ENCODE measurements around the gene FOXP4. TPM values are rescaled to one million over a fixed set of nuclear protein-coding genes. Genes with fewer than 3 reads are reported as not detected.

The FOXP4 gene
- total RNA-seq, 1 donor from 2014 or later: 1.6 TPM

DNA sequence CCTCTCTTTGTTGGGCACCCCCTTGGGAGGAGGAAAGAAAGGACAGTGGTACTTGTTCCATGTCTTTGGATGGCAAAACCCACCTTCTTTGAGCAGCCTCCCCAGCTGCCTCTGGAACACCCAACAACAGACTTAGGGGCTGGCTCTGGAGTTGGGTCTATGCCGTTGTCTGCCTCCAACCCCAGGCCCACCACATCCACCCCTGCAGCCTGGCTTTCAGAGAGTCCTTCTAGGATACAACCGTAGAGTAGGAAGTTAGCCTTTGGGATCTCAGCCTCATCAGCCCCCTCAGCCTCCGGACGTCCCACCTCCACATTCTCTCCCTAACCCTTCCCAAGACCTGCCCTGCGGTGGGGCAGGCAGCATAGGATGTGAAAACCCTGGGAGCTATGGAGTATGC is 36.4 kb downstream of the FOXP4 start:
- no peak overlapping the region for H3K4me3 ChIP-seq (ENCODE audit: low read length in 3 of 3)
- no peak overlapping the region for H3K9ac ChIP-seq (ENCODE audit: low read depth in 1 of 3, low read length in 3 of 3)
- no peaks in the 10 kb centered on the region for H3K9me3 ChIP-seq (ENCODE audit: control insufficient read depth in 3 of 3, low read length in 3 of 3)
- no peaks in the 10 kb centered on the region for H3K27me3 ChIP-seq (ENCODE audit: control insufficient read depth in 3 of 3, insufficient read depth in 3 of 3, low read length in 3 of 3)
- H3K4me1 ChIP-seq (ENCODE audit: control insufficient read depth in 3 of 3, insufficient read depth in 3 of 3, low read length in 3 of 3): peaks cover 27 to 39% (median 35%) of the 10 kb centered on the region in 3 donors
- H3K36me3 ChIP-seq (ENCODE audit: control insufficient read depth in 3 of 3, insufficient read depth in 3 of 3, low read length in 3 of 3): peaks cover 6 to 14% (median 13%) of the 10 kb centered on the region in 3 donors
- H3K27ac ChIP-seq (ENCODE audit: low read depth, low read length): no peak overlapping the region

DNA sequence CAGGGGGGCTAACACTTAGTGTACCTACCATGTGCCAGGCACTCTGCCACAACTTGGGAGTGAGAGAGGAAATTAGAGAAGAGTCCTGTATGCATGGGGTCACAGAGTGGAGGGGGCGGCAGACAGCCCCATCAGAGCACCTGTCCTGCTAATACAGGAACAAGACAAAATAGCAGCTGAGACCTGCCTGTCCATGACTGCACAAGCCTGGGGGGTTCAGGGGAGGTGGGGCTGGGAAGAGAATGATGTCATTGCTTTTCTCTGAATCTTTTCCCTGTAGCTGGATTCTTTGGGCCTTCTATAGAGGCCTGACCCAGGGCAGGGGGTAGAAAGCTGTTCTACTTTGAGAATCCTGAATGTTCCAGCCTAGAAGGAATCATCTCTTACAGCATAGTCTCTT is 37.4 kb downstream of the FOXP4 start:
- Histone ChIP-seq H3K36me3 (ENCODE audit: control insufficient read depth in 3 of 3, insufficient read depth in 3 of 3, low read length in 3 of 3) (peaks cover 11 to 16% (median 16%) of the 10 kb centered on the region in 3 donors), H3K4me1 (ENCODE audit: control insufficient read depth in 3 of 3, insufficient read depth in 3 of 3, low read length in 3 of 3) (peaks cover 19 to 31% (median 27%) of the 10 kb centered on the region in 3 donors), H3K4me3 (ENCODE audit: low read length in 3 of 3) (no peak overlapping the region), H3K9me3 (ENCODE audit: control insufficient read depth in 3 of 3, low read length in 3 of 3) (no peaks in the 10 kb centered on the region), H3K27ac (ENCODE audit: low read depth, low read length) (no peak overlapping the region), H3K9ac (ENCODE audit: low read depth in 1 of 3, low read length in 3 of 3) (peak overlapping the region in 1 of 3 donors; percentile 50), H3K27me3 (ENCODE audit: control insufficient read depth in 3 of 3, insufficient read depth in 3 of 3, low read length in 3 of 3) (no peaks in the 10 kb centered on the region)

DNA sequence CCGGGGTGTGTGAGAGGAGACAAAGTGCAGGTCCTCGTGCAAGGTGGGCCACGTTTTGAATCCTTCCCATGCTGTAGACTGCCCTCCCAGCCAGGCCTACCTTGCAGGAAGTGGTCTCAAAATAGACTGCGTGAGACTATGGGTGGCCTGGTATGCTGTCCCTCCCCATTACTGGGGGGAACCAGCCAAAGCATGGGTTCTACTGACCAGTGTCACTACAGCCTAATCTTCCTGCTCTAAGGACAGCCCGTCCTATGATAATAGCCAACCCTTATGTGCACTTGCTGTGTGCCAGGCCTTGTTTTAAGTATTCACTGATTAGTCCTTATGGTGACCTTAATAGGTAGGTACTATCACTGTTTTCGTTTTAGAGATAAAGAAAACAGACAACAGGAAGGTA is 38.0 kb downstream of the FOXP4 start:
- no peak overlapping the region for H3K9ac ChIP-seq (ENCODE audit: low read depth in 1 of 3, low read length in 3 of 3)

DNA sequence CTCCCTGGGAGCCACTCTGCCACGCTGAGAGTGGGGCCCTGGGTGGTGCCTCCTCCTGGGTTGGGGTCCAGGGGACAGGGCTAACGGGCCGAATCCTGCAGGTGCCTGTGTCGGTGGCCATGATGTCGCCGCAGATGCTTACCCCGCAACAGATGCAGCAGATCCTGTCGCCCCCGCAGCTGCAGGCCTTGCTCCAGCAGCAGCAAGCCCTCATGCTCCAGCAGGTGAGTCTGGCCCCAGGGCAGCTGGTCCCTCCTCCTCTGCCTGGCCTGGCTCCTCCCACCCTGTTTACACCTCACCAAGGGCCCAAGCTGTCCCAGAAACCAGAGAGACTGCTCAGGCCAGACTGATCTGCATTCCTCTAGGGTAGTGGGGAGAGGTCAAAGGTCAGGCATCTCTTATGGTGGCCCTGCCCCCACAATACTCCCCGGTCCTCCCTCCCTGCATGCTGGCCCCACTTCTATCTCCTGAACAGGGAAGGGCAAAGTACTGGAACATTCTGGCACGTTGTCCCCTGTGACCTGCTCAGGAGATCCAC is 38.6 kb downstream of the FOXP4 start:
- no peaks in the 10 kb centered on the region for H3K9me3 ChIP-seq (ENCODE audit: control insufficient read depth in 3 of 3, low read length in 3 of 3)
- no peak overlapping the region for H3K9ac ChIP-seq (ENCODE audit: low read depth in 1 of 3, low read length in 3 of 3)
- peaks cover 19 to 31% (median 27%) of the 10 kb centered on the region in 3 donors for H3K4me1 ChIP-seq (ENCODE audit: control insufficient read depth in 3 of 3, insufficient read depth in 3 of 3, low read length in 3 of 3)
- H3K36me3 ChIP-seq (ENCODE audit: control insufficient read depth in 3 of 3, insufficient read depth in 3 of 3, low read length in 3 of 3): peaks cover 22 to 23% (median 22%) of the 10 kb centered on the region in 3 donors
- no peaks in the 10 kb centered on the region for H3K27me3 ChIP-seq (ENCODE audit: control insufficient read depth in 3 of 3, insufficient read depth in 3 of 3, low read length in 3 of 3)
- no peak overlapping the region for H3K4me3 ChIP-seq (ENCODE audit: low read length in 3 of 3)
- no peak overlapping the region for H3K27ac ChIP-seq (ENCODE audit: low read depth, low read length)

More for the DNA sequence above, 38.0 kb downstream of the FOXP4 start:
- H3K4me1 ChIP-seq (ENCODE audit: control insufficient read depth in 3 of 3, insufficient read depth in 3 of 3, low read length in 3 of 3): peaks cover 19 to 31% (median 27%) of the 10 kb centered on the region in 3 donors
- no peaks in the 10 kb centered on the region for H3K27me3 ChIP-seq (ENCODE audit: control insufficient read depth in 3 of 3, insufficient read depth in 3 of 3, low read length in 3 of 3)
- no peak overlapping the region for H3K27ac ChIP-seq (ENCODE audit: low read depth, low read length)
- H3K9me3 ChIP-seq (ENCODE audit: control insufficient read depth in 3 of 3, low read length in 3 of 3): no peaks in the 10 kb centered on the region
- H3K4me3 ChIP-seq (ENCODE audit: low read length in 3 of 3): no peak overlapping the region
- peaks cover 17 to 22% (median 21%) of the 10 kb centered on the region in 3 donors for H3K36me3 ChIP-seq (ENCODE audit: control insufficient read depth in 3 of 3, insufficient read depth in 3 of 3, low read length in 3 of 3)

DNA sequence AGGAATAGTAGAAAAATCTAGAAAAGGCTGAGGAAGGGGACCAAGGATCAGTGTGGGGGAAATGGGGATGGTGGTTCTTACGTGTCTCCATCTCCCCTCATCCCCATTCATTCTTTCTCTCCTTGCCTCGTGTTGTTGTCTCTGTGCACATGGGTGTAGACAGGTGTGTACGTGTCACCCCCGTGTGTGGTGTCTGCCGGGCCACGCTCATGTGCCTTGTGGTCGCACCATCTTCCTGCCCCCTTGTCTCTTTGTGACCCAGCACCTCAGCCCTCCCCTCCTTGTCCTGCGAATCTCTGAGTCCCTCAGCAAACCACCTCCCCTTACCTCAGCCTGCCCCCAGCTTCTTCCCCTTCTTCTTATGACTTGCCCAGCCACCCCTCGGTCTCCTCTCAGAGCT is 39.4 kb downstream of the FOXP4 start:
- Histone ChIP-seq H3K4me1 (ENCODE audit: control insufficient read depth in 3 of 3, insufficient read depth in 3 of 3, low read length in 3 of 3) (peaks cover 19 to 27% (median 26%) of the 10 kb centered on the region in 3 donors), H3K27ac (ENCODE audit: low read depth, low read length) (no peak overlapping the region), H3K4me3 (ENCODE audit: low read length in 3 of 3) (no peak overlapping the region), H3K36me3 (ENCODE audit: control insufficient read depth in 3 of 3, insufficient read depth in 3 of 3, low read length in 3 of 3) (peaks cover 24 to 27% (median 26%) of the 10 kb centered on the region in 3 donors), H3K9ac (ENCODE audit: low read depth in 1 of 3, low read length in 3 of 3) (no peak overlapping the region), H3K9me3 (ENCODE audit: control insufficient read depth in 3 of 3, low read length in 3 of 3) (no peaks in the 10 kb centered on the region), H3K27me3 (ENCODE audit: control insufficient read depth in 3 of 3, insufficient read depth in 3 of 3, low read length in 3 of 3) (no peaks in the 10 kb centered on the region)

DNA sequence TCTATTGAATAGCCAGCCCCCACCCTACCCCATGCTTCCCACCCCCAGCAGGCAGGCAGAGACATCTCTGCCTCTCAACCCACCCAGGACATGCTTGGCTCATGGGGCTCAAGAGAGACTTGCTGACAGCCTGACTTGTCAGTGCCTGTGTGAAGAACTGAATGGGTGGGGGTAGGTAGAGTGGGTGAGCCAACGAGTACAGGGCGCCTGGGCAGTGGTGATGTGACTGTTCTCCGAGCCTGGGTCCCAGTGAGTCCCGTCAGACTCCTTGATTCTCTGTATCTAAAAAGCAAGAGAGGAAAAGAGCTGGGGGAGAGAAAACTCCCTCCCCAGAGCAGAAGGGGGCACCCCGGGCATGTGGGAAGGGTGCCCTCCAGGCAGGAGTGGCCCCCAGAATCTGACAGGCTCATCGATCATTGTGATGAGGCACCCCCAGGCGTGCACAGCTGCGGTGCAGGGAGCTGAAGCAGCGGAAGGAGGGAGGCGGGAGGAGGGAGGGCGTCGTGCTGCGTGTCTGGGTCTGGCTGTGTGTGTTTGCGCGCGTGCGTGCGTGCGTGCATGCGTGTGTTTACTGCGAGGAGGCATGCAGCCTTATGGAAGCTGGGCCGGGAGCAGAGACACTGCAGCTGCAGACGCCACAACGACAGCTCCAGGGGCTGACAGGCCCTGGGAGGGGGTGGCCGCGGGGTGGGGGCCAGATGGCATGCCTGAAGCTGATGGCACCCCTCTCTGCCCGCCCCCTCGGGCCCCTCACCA is 40.2 kb downstream of the FOXP4 start:
- Histone ChIP-seq H3K4me1 (ENCODE audit: control insufficient read depth in 3 of 3, insufficient read depth in 3 of 3, low read length in 3 of 3) (peaks cover 13 to 19% (median 18%) of the 10 kb centered on the region in 3 donors), H3K4me3 (ENCODE audit: low read length in 3 of 3) (no peak overlapping the region), H3K9me3 (ENCODE audit: control insufficient read depth in 3 of 3, low read length in 3 of 3) (no peaks in the 10 kb centered on the region), H3K36me3 (ENCODE audit: control insufficient read depth in 3 of 3, insufficient read depth in 3 of 3, low read length in 3 of 3) (peaks cover 31 to 35% (median 31%) of the 10 kb centered on the region in 3 donors), H3K9ac (ENCODE audit: low read depth in 1 of 3, low read length in 3 of 3) (no peak overlapping the region), H3K27ac (ENCODE audit: low read depth, low read length) (no peak overlapping the region), H3K27me3 (ENCODE audit: control insufficient read depth in 3 of 3, insufficient read depth in 3 of 3, low read length in 3 of 3) (no peaks in the 10 kb centered on the region)

DNA sequence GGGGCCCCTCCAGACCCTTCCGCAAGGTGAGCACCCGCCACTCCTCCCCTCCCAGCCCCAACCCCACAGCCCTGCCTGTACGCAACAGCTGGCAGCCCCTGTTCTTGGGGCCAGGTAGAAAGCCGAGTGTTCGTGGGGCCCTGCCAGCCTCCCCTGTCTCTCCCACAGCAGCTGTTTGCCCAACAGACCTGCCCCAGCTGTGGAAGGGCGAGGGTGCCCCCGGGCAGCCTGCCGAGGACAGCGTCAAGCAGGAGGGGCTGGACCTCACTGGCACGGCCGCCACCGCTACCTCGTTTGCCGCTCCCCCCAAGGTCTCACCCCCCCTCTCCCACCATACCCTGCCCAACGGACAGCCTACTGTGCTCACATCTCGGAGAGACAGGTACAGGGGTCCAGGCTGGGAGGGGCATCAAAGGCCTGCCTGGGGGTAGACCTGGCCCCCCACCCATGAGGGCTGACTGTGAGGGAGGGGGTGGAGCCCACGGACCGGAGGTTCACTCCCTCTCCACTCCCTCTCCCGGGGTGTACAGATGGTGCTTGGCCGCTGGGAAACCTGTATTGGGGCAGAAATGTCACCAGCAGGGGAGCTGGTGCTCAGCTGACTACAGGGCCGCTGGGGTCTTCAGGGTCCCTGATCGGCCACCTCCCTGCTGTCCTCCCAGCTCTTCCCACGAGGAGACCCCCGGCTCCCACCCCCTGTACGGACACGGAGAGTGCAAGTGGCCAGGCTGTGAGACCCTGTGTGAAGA is 41.1 kb downstream of the FOXP4 start:
- peaks cover 10 to 15% (median 12%) of the 10 kb centered on the region in 3 donors for H3K4me1 ChIP-seq (ENCODE audit: control insufficient read depth in 3 of 3, insufficient read depth in 3 of 3, low read length in 3 of 3)
- no peaks in the 10 kb centered on the region for H3K9me3 ChIP-seq (ENCODE audit: control insufficient read depth in 3 of 3, low read length in 3 of 3)
- no peaks in the 10 kb centered on the region for H3K27me3 ChIP-seq (ENCODE audit: control insufficient read depth in 3 of 3, insufficient read depth in 3 of 3, low read length in 3 of 3)
- H3K36me3 ChIP-seq (ENCODE audit: control insufficient read depth in 3 of 3, insufficient read depth in 3 of 3, low read length in 3 of 3): peaks cover 31 to 35% (median 33%) of the 10 kb centered on the region in 3 donors
- H3K4me3 ChIP-seq (ENCODE audit: low read length in 3 of 3): no peak overlapping the region
- no peak overlapping the region for H3K27ac ChIP-seq (ENCODE audit: low read depth, low read length)
- no peak overlapping the region for H3K9ac ChIP-seq (ENCODE audit: low read depth in 1 of 3, low read length in 3 of 3)

DNA sequence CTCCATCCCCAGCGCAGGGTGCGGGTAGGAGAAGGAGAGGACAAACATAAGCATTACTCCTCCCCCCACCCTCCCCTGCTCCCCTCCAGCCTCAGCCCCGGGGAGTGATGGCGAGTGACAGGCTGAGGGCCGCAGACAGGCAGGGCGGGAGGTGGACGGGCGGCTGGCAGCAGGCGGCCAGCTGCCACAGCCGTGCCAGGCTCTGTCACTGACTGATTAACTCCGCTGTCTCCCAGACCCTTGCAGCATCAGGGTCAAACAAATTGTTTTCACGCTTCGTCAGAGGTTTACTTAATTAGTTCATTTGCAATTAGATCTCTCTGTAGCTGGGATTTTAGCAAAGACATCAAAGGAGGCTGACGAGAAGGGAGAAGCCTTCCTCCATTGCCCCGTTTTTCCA is 41.9 kb downstream of the FOXP4 start:
- no peaks in the 10 kb centered on the region for H3K27me3 ChIP-seq (ENCODE audit: control insufficient read depth in 3 of 3, insufficient read depth in 3 of 3, low read length in 3 of 3)
- H3K36me3 ChIP-seq (ENCODE audit: control insufficient read depth in 3 of 3, insufficient read depth in 3 of 3, low read length in 3 of 3): peaks cover 31 to 41% (median 38%) of the 10 kb centered on the region in 3 donors
- H3K9me3 ChIP-seq (ENCODE audit: control insufficient read depth in 3 of 3, low read length in 3 of 3): no peaks in the 10 kb centered on the region
- no peak overlapping the region for H3K9ac ChIP-seq (ENCODE audit: low read depth in 1 of 3, low read length in 3 of 3)
- H3K4me3 ChIP-seq (ENCODE audit: low read length in 3 of 3): no peak overlapping the region
- no peak overlapping the region for H3K27ac ChIP-seq (ENCODE audit: low read depth, low read length)
- H3K4me1 ChIP-seq (ENCODE audit: control insufficient read depth in 3 of 3, insufficient read depth in 3 of 3, low read length in 3 of 3): peaks cover 6 to 8% (median 7%) of the 10 kb centered on the region in 3 donors

DNA sequence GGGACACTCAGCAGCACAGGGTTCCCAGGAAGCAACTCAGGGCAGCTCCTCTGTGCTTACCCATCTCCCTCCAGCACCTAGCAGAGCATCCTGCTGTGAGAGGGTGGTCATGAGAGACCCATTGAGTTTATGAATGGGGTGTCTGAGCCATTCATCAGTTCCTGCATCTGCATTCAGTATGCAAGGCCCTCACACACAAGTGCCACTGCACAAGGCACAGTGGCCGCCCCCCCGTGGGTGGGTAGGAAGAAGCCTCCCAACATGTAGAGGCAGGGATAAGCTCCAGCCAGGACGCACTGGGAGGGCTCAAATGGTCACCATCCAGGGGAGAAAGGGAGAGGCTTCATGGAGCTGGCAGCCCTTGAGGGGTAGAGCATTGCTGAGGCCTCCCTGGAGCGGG is 43.0 kb downstream of the FOXP4 start:
- Histone ChIP-seq H3K9ac (ENCODE audit: low read depth in 1 of 3, low read length in 3 of 3) (no peak overlapping the region), H3K9me3 (ENCODE audit: control insufficient read depth in 3 of 3, low read length in 3 of 3) (no peaks in the 10 kb centered on the region), H3K4me1 (ENCODE audit: control insufficient read depth in 3 of 3, insufficient read depth in 3 of 3, low read length in 3 of 3) (peaks cover 0 to 3% (median 0%) of the 10 kb centered on the region in 3 donors), H3K27me3 (ENCODE audit: control insufficient read depth in 3 of 3, insufficient read depth in 3 of 3, low read length in 3 of 3) (no peaks in the 10 kb centered on the region), H3K36me3 (ENCODE audit: control insufficient read depth in 3 of 3, insufficient read depth in 3 of 3, low read length in 3 of 3) (peaks cover 30 to 38% (median 36%) of the 10 kb centered on the region in 3 donors), H3K27ac (ENCODE audit: low read depth, low read length) (no peak overlapping the region), H3K4me3 (ENCODE audit: low read length in 3 of 3) (no peak overlapping the region)

Data from skeletal muscle tissue (tissue), 4 donors.